Ovary (tissue), 9 donors: Measurements from ENCODE around the gene RAC3. TPM values are rescaled to one million over a fixed set of nuclear protein-coding genes. Genes with fewer than 3 reads are reported as not detected.

Experiments used
- DNase-seq, 5 donors: peaks; one replicate each; pipeline ENCODE4 v3.0.0-alpha.2; 2019 to 2020
- H3K27ac ChIP-seq, 2 donors: fragments of 200-600 bp; one replicate each; pipeline versions ENCODE4 v1.5.1 to v1.8.0; 2019 to 2022
- H3K27me3 ChIP-seq: fragments of 200-600 bp; one replicate; pipeline ENCODE4 v1.8.0; 2022
- H3K36me3 ChIP-seq: fragments of 200-600 bp; sonication (generic); one replicate; pipeline ENCODE4 v1.5.1; 2019
- H3K4me1 ChIP-seq: one replicate; pipeline ENCODE4 v1.8.1; 2013; ENCODE audit warnings: mild to moderate bottlenecking, moderate library complexity; ENCODE audit not compliant: insufficient read depth
- H3K4me3 ChIP-seq: fragments of 200-600 bp; sonication (generic); one replicate; pipeline ENCODE4 v1.5.1; 2017
- H3K9me3 ChIP-seq, 2 donors: fragments of 200-600 bp in 1 of 2; sonication (generic) in 1 of 2; one replicate each; pipeline versions ENCODE4 v1.5.1 to v1.8.1; 2013 to 2019; ENCODE audit warnings: mild to moderate bottlenecking in 1 of 2, moderate library complexity in 1 of 2
- EP300 ChIP-seq: sonication (generic); formaldehyde crosslinking; IDR thresholded peaks from one replicate; pipeline ENCODE4 v1.6.1; 2017; ENCODE audit warnings: antibody characterized with exemption
- POLR2A ChIP-seq: fragments of 450-650 bp; IDR thresholded peaks from one replicate; pipeline ENCODE4 v1.6.1; 2017; ENCODE audit warnings: antibody characterized with exemption, mild to moderate bottlenecking, moderate library complexity
- WGBS, 3 donors: extraction: QIAGEN DNeasy Blood & Tissue Kit in 1 of 3; methylation state at CpG; one replicate each; pipeline versions ENCODE4 v1.1.5 to v1.1.7; 2013 to 2017; 5-methylcytosine and 5-hydroxymethylcytosine counted together
- intact Hi-C, 4 donors: fragments of 100-400 bp; cut with DNase I; formaldehyde crosslinking; loops; one replicate each; pipeline versions ENCODE4 v1.11.0 to v1.15.1; 2022 to 2023
- polyA plus RNA-seq, 2 donors: library from polyadenylated mRNA; stranded (reverse); fragments of 200-250 nt in 1 of 2; fragments of 350-450 nt in 1 of 2; fragmentation: Illumina TruSeq in 1 of 2; extraction: RNeasy Lipid Tissue Mini Kit (QIAGEN cat#74804) in 1 of 2; gene quantifications; one replicate each; pipeline ENCODE4 v1.2.3, GENCODE V29; 2013 to 2014
- total RNA-seq, 7 donors: library from RNA; depleted of rRNA in 2 of 7; stranded (reverse); fragments of >200 nt in 2 of 7; fragmentation: NEBNext Ultra II Directional in 3 of 7; extraction: Animal tissue kit (Norgen Biotek cat#: 25700) in 3 of 7; gene quantifications; one replicate each; pipeline versions ENCODE4 v1.1.0 to v1.2.4, GENCODE V29; 2016 to 2023
- TF ChIP-seq, protein P1 (sequence below), 3 donors: fragments of 450-650 bp in 2 of 3; fragments of 200-600 bp in 1 of 3; IDR thresholded peaks; one replicate each; pipeline versions ENCODE4 v1.5.1 to v1.8.0; 2016 to 2022; ENCODE audit warnings: antibody characterized with exemption in 3 of 3, mild to moderate bottlenecking in 1 of 3
- donor health status: DM: no; HTN: no; CAD: no; lungs with moderate emphysema.
- donor health status: DM: no; HTN: no; CAD: no.
- donor health status: Bipolar disorder and iron deficiency.
- donor health status: DM: yes; HTN: yes; CAD: no.
- donor health status: DM: no; HTN: no; CAD: no.
- donor health status: DM: yes; HTN: yes; CAD: no.

Gene RAC3
- total and polyA plus RNA-seq, 9 donors = 0.40 to 7.8 (median 3.3) TPM

DNA sequence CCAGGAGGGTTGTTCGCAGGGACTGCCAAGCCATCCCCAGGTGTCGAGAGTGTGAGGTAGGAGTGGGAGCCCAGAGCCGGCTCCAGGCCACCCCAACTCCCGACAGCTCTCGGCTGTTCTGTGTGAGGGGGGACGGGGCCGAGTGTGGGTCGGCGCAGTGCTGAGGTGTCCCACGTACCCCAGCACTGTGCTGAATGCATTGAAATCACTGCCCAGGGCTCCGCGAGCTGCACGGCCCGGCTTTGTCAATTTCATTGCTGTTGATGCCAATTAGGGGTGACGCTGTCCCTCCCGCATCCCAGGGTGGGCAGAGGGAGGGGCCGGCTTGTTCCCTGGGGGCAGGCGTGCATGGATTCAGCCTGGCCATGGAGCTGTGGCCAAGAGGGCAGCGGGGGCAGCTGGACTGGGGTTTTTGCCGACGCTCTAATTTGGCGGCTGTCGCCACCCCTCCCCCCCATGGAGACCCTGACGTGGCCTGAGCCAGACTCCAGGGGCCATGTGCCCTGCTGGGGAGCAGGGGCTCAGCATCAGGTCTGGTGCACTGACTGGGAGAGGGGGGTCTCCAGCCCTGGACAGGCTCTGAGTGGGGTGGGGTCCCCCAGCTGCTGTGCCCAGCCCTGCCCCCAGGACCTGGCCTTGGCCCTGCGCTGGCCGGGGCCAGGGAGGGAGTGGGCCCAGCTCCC lies 23.1 kb upstream of the RAC3 start:
- intact Hi-C loops = no loop called here
- no peak for TF ChIP-seq EP300
- TF ChIP-seq, protein P1, sequence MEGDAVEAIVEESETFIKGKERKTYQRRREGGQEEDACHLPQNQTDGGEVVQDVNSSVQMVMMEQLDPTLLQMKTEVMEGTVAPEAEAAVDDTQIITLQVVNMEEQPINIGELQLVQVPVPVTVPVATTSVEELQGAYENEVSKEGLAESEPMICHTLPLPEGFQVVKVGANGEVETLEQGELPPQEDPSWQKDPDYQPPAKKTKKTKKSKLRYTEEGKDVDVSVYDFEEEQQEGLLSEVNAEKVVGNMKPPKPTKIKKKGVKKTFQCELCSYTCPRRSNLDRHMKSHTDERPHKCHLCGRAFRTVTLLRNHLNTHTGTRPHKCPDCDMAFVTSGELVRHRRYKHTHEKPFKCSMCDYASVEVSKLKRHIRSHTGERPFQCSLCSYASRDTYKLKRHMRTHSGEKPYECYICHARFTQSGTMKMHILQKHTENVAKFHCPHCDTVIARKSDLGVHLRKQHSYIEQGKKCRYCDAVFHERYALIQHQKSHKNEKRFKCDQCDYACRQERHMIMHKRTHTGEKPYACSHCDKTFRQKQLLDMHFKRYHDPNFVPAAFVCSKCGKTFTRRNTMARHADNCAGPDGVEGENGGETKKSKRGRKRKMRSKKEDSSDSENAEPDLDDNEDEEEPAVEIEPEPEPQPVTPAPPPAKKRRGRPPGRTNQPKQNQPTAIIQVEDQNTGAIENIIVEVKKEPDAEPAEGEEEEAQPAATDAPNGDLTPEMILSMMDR (IDR thresholded peaks at IDR 0.05) = no peak
- TF ChIP-seq POLR2A = no peak
- Histone ChIP-seq H3K27ac (no peak overlapping the region), H3K4me3 (no peak overlapping the region), H3K9me3 (no peaks in the 10 kb centered on the region), H3K36me3 (no peaks in the 10 kb centered on the region), H3K27me3 (no peaks in the 10 kb centered on the region), H3K4me1 (peaks cover 4% of the 10 kb centered on the region)
- 89 to 92% (median 91%) methylated on average over 25 to 26 of the region's 26 CpGs for WGBS, 3 donors
- DNase-seq = no peak

DNA sequence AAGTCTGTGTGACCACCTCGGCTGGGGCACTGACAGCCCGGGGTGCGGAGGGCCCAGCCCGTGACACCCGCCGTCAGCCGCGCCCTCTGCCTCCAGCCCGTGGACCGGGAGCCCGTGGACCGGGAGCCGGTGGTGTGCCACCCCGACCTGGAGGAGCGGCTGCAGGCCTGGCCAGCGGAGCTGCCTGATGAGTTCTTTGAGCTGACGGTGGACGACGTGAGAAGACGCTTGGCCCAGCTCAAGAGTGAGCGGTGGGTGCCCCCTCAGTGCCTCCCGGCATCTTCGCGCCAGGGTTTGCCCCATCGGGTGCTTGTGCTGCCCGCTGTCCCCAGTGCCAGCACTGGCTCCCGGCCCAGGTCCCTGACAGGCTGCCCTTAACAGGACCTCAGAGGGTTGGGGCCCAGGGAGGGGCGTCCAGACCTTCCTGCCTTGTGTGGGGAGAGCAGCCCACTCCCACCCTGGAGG lies 22.5 kb upstream of the RAC3 start:
- intact Hi-C loops = no loop called here
- H3K27me3 ChIP-seq = no peaks in the 10 kb centered on the region
- TF ChIP-seq POLR2A (no peak), EP300 (no peak)
- TF ChIP-seq, protein P1 (IDR thresholded peaks at IDR 0.05) = no peak
- WGBS, 3 donors = 90 to 96% (median 91%) methylated on average over 27 to 28 of the region's 28 CpGs
- H3K36me3 ChIP-seq = no peaks in the 10 kb centered on the region
- H3K27ac ChIP-seq = no peak overlapping the region
- no peak overlapping the region for H3K4me3 ChIP-seq
- peaks cover 1% of the 10 kb centered on the region for H3K4me1 ChIP-seq
- no peaks in the 10 kb centered on the region for H3K9me3 ChIP-seq
- no peak for DNase-seq

DNA sequence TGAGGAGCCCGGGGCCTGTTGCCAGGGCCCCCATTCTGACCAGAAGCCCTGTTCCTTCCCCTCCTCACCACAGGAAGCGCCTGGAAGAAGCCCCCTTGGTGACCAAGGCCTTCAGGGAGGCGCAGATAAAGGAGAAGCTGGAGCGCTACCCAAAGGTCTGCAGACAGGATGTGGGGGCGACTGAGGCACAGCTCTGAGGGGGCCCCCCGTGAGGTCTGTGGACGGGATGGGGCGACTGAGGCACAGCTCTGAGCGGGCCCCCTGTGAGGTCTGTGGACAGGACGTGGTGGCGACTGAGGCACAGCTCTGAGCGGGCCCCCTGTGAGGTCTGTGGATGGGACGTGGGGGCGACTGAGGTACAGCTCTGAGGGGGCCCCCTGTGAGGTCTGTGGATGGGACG lies 22.1 kb upstream of the RAC3 start:
- 88 to 91% (median 91%) methylated on average over 15 of the region's 15 CpGs for WGBS, 3 donors
- Histone ChIP-seq H3K27me3 (no peaks in the 10 kb centered on the region), H3K27ac (no peak overlapping the region), H3K4me1 (no peaks in the 10 kb centered on the region), H3K36me3 (no peaks in the 10 kb centered on the region), H3K9me3 (no peaks in the 10 kb centered on the region), H3K4me3 (no peak overlapping the region)
- DNase-seq = no peak
- intact Hi-C loops = no loop called here
- TF ChIP-seq, protein P1 (IDR thresholded peaks at IDR 0.05) = no peak
- no peak for TF ChIP-seq EP300

DNA sequence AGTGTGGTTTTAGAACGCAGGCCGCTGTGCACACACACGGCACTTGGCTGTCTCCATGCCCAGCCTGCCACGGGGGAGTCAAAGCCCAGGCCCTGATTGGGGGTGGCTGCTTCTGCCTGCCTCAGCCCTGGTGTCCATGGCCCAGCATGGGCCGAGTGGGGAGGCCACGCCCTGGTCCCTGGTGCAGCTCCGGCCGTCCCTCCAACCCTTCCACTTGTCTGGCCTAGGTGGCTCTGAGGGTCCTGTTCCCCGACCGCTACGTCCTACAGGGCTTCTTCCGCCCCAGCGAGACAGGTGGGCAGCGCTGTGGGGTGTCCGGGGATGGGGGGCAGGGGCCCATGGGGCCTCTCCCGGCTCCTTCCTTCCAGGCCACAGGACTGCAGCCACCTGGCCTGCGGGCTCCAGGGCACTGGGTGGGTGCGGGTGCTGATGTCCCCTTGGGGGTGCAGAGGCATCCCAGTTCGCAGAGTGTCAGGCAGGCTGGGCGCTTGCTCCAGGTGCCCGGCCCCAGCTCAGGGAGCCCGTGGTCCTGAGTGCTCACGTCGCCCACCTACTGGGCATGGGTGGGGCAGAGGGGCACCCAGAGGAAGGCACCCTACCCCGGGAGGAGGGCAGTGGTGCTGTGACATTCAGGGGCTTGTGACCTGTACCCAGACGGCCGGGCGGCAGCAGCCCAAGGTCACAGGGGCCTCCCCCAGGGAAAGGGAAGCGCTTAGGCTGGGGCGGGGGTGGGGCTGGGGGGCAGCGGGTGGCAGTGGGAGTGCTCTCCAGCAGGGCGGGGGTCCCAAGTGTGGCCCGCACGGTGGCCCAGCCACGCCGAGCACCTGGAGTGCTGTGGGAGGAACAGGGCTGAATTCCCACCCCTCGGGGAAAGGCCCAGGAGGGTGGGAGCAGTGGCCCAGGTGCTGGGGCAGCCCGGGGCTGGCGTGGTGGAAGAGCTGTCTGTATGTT lies 20.6 kb upstream of the RAC3 start:
- no peak overlapping the region for H3K4me3 ChIP-seq
- no peaks in the 10 kb centered on the region for H3K27me3 ChIP-seq
- no peaks in the 10 kb centered on the region for H3K4me1 ChIP-seq
- H3K36me3 ChIP-seq = no peaks in the 10 kb centered on the region
- no peaks in the 10 kb centered on the region for H3K9me3 ChIP-seq
- no peak overlapping the region for H3K27ac ChIP-seq
- intact Hi-C loops = no loop called here
- TF ChIP-seq POLR2A (no peak), EP300 (no peak)
- TF ChIP-seq, protein P1 (IDR thresholded peaks at IDR 0.05) = no peak
- DNase-seq = no peak
- 90 to 91% (median 91%) methylated on average over 32 to 39 of the region's 39 CpGs for WGBS, 3 donors
